HUES48 (cell line): Measurements from ENCODE around the gene C10orf53.
"Not testable (repeated sequence)": the region's sequence is repeated elsewhere in the genome, so short reads cannot be mapped to it uniquely, and the experiment has no call there.

ENCODE experiments used
- H3K27ac ChIP-seq: one replicate; pipeline ENCODE4 v1.7.0; 2013; ENCODE audit warnings: low read depth, low read length, inconsistent platforms
- H3K27me3 ChIP-seq: 2 replicates; pipeline ENCODE4 v1.6.1; 2013; ENCODE audit warnings: mild to moderate bottlenecking, low read length; ENCODE audit not compliant: control insufficient read depth, insufficient read depth
- H3K36me3 ChIP-seq: 2 replicates; pipeline ENCODE4 v1.6.1; 2013; ENCODE audit warnings: low read length; ENCODE audit not compliant: control insufficient read depth, insufficient read depth
- H3K4me1 ChIP-seq: 2 replicates; pipeline ENCODE4 v1.6.1; 2013; ENCODE audit warnings: mild to moderate bottlenecking, low read length; ENCODE audit not compliant: control insufficient read depth, insufficient read depth
- H3K4me3 ChIP-seq: 2 replicates; pipeline ENCODE4 v1.5.1; 2013; ENCODE audit warnings: mild to moderate bottlenecking, low read depth, low read length
- H3K9ac ChIP-seq: 2 replicates; pipeline ENCODE4 v1.6.1; 2013; ENCODE audit warnings: mild to moderate bottlenecking, low read depth, low read length, moderate library complexity
- H3K9me3 ChIP-seq: 2 replicates; pipeline ENCODE4 v1.6.1; 2013; ENCODE audit warnings: low read length; ENCODE audit not compliant: control insufficient read depth, insufficient read depth

C10orf53 gene

DNA sequence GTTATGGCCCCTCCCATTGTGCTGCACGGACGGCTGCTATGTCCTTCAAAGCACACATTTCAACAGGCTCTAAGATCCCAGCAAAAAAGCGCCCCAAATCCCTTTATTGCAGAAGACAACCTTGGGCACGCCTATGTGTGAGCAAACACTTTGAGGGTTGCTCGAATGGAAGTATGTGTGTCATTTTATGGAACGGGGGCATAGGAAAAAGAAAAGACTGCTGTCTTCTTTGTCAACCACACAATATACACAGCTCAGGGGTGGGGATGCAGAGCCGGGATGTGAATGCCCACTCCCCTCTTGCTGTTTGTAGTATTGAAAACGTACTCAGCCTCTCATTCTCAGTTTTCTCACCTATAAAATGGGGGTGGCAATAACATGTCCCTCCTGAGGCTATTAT lies 32.0 kb downstream of the C10orf53 start:
- Histone ChIP-seq H3K27me3 (no peaks in the 10 kb centered on the region), H3K36me3 (no peaks in the 10 kb centered on the region), H3K4me1 (no peaks in the 10 kb centered on the region), H3K27ac (no peak overlapping the region), H3K9ac (no peak overlapping the region), H3K4me3 (no peak overlapping the region), H3K9me3 (peaks cover 12% of the 10 kb centered on the region)

DNA sequence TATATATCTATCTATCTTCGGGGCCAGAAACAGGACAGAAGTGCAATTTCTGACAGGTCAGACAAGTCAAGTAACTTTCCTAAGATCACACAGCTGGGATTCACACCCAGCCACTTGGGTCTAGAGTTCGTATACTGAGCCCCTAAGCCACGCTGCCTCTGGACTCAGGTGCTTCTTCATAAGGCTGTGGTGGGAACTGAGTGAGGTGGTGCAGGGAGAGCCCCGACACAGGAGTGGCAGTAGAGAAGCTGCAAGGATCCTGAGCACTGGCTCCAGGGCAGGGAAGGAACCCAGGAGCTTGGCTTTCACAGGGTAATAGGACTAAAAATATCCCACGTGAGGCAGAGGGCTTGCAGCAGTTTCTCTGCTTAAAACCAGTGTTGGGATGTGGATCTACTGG lies 33.8 kb downstream of the C10orf53 start:
- peaks cover 12% of the 10 kb centered on the region for H3K9me3 ChIP-seq
- H3K4me1 ChIP-seq: no peaks in the 10 kb centered on the region
- H3K36me3 ChIP-seq: no peaks in the 10 kb centered on the region
- H3K27me3 ChIP-seq: no peaks in the 10 kb centered on the region
- no peak overlapping the region for H3K4me3 ChIP-seq
- H3K9ac ChIP-seq: no peak overlapping the region
- no peak overlapping the region for H3K27ac ChIP-seq

GRCh38 chr10:49715157-49715556 lies 35.7 kb downstream of the C10orf53 start:
- H3K4me1 ChIP-seq, H3K4me3 ChIP-seq: not testable (repeated sequence)

DNA sequence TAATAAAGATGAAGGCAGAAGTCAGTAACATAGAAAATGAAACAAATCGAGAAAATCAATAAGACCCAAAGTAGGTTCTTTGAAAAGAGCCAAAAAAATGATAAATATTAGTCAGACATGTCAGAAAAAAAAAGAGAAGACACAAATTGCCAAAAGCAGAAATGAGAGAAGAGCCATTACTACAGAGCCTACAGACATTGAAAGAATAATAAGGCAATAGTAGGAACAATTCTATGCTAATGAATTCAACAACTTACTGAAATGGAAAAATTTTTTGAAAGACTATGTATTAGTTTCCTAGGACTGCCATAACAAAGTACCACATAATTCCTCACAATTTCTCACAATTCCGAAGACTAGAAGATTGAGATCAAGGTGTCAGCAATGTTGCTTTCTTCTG lies 47.1 kb downstream of the C10orf53 start:
- Histone ChIP-seq H3K4me1 (no peaks in the 10 kb centered on the region), H3K27me3 (no peaks in the 10 kb centered on the region)

More at GRCh38 chr10:49715157-49715556, 35.7 kb downstream of the C10orf53 start:
- H3K9ac ChIP-seq, H3K27me3 ChIP-seq, H3K27ac ChIP-seq, H3K36me3 ChIP-seq: not testable (repeated sequence)
- H3K9me3 ChIP-seq: peaks cover 12% of the 10 kb centered on the region

DNA sequence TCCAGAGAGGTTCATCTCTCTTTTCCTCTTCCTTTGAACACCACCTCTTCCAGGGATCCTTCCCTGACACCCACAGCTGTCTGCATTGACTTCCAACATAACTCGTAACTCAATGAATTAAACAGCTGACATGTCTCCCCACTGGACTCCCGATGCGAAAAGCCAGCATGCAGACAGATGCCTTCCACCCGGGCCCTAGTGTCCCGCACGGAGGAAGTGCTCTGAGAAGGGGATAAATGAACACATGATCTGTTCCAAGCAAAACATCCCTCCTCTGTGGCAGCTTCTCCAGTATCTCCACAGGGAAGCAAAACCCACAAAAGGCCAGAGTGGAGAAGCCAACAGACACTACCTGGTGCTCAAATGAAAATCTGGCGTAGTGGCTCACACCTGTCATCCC lies 54.4 kb downstream of the C10orf53 start:
- Histone ChIP-seq H3K4me1 (no peaks in the 10 kb centered on the region), H3K27ac (no peak overlapping the region), H3K9me3 (no peaks in the 10 kb centered on the region), H3K36me3 (peaks cover 13% of the 10 kb centered on the region), H3K4me3 (no peak overlapping the region), H3K9ac (no peak overlapping the region), H3K27me3 (no peaks in the 10 kb centered on the region)

More for the DNA sequence above, 47.1 kb downstream of the C10orf53 start:
- H3K27ac ChIP-seq: no peak overlapping the region
- no peak overlapping the region for H3K4me3 ChIP-seq
- H3K36me3 ChIP-seq: no peaks in the 10 kb centered on the region
- H3K9ac ChIP-seq: no peak overlapping the region
- H3K9me3 ChIP-seq: no peaks in the 10 kb centered on the region; the same call in none of the 2 replicates

GRCh38 chr10:49734676-49735075 lies 55.2 kb downstream of the C10orf53 start:
- Histone ChIP-seq H3K27me3 (no peaks in the 10 kb centered on the region), H3K9me3 (no peaks in the 10 kb centered on the region), H3K4me3 (no peak overlapping the region)

DNA sequence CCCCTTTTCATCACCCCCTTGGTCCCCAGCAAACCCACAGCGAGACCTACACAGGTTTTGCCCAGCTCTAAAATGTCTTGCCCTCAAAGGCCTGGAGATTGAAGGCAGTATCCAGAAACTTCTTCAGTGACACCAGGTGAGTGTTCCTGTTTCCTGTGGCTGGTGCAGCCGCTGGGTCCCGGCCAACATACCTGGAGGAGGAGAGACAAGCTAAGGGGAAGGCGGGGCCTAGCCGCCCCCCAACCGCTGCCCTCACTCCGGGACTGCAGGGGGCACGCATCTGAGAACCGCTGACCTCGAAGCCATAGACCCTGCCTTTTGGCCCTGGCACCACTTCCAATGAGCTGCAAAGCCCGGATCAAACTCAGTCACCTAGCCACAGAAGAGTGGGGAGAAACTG lies 55.7 kb downstream of the C10orf53 start:
- H3K4me1 ChIP-seq: no peaks in the 10 kb centered on the region
- H3K4me3 ChIP-seq: no peak overlapping the region
- H3K36me3 ChIP-seq: peaks cover 16% of the 10 kb centered on the region
- no peak overlapping the region for H3K9ac ChIP-seq
- no peaks in the 10 kb centered on the region for H3K9me3 ChIP-seq
- no peaks in the 10 kb centered on the region for H3K27me3 ChIP-seq
- H3K27ac ChIP-seq: no peak overlapping the region

More at GRCh38 chr10:49734676-49735075, 55.2 kb downstream of the C10orf53 start:
- H3K9ac ChIP-seq: no peak overlapping the region
- H3K4me1 ChIP-seq: no peaks in the 10 kb centered on the region
- H3K27ac ChIP-seq: no peak overlapping the region
- peaks cover 16% of the 10 kb centered on the region for H3K36me3 ChIP-seq

DNA sequence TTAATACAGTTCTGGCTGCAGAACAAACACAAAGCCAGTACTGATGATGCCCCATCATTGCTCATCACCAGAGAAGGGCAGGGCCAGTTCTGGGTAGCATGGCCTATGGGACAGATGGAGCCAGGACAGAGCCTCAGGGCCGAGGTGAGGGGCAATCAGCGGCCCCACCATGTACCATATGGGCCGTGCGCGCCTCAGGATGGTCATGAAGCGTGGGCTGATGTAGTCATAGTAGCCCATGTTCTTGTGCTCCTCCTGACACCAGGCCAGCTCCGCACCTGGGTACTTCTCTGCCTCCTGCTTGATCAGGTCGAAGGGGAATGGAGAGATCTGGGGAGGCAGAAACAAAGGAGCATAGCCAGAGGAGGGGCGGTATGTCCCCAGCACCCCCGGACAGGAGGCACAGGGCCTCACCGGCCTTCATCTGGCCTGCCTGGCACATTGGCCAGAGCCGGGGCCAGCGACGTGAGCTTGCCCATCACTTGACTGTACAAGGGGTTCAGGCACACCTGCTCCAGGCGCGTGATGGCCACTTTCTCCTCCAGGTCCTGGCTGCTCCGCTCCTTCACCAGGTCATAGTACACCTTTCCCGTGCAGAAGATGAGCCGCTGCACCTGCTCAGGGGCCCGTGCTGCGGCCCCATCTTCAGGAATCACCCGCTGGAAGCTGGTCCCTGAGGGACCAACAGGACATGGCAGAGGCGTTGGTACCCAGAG lies 56.6 kb downstream of the C10orf53 start:
- no peaks in the 10 kb centered on the region for H3K27me3 ChIP-seq

GRCh38 chr10:49736564-49737113 lies 57.2 kb downstream of the C10orf53 start:
- Histone ChIP-seq H3K4me1 (no peaks in the 10 kb centered on the region), H3K9me3 (no peaks in the 10 kb centered on the region), H3K4me3 (no peak overlapping the region), H3K27ac (no peak overlapping the region), H3K36me3 (peaks cover 16% of the 10 kb centered on the region), H3K9ac (no peak overlapping the region), H3K27me3 (no peaks in the 10 kb centered on the region)

More for the DNA sequence above, 56.6 kb downstream of the C10orf53 start:
- Histone ChIP-seq H3K4me3 (no peak overlapping the region), H3K27ac (no peak overlapping the region), H3K36me3 (peaks cover 16% of the 10 kb centered on the region), H3K9ac (no peak overlapping the region), H3K9me3 (no peaks in the 10 kb centered on the region), H3K4me1 (no peaks in the 10 kb centered on the region)

GRCh38 chr10:49737474-49738201 lies 58.2 kb downstream of the C10orf53 start:
- H3K9me3 ChIP-seq: no peaks in the 10 kb centered on the region
- H3K4me3 ChIP-seq: no peak overlapping the region
- no peak overlapping the region for H3K9ac ChIP-seq
- no peaks in the 10 kb centered on the region for H3K27me3 ChIP-seq
- no peak overlapping the region for H3K27ac ChIP-seq
- H3K4me1 ChIP-seq: no peaks in the 10 kb centered on the region
- peaks cover 16% of the 10 kb centered on the region for H3K36me3 ChIP-seq
